ENCODE measurements around the gene UBE3C. TPM values are rescaled to one million over a fixed set of nuclear protein-coding genes. Genes with fewer than 3 reads are reported as not detected.
"Not testable (repeated sequence)": the region's sequence is repeated elsewhere in the genome, so short reads cannot be mapped to it uniquely, and the experiment has no call there.

The UBE3C gene
- total RNA-seq, 2 donors from 2014 or later: 58.8 to 75.9 TPM

DNA sequence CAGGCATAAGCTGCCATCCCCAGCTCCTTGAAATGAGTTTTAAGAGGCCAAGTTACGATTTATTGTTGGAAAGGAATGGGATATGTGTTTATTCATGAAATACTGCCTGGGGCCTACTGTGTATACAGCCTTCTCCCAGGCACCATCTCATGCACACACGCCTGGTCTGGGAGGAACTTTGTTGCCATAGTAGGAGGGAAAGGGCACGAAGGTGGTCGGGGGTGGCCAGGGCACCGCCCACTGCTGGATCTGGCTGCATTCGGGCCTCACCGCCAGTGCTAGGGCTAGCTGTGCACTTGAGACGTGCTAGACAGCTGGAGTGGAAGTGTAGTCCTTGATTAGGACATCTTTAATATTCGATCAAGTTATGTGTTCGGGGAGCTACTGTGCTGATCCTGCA is 84.0 kb downstream of the UBE3C start:
- H3K4me3 Mint-ChIP-seq: no peak overlapping the region
- H3K9me3 Mint-ChIP-seq: no peaks in the 10 kb centered on the region
- H3K4me1 Mint-ChIP-seq: peaks cover 4% of the 10 kb centered on the region
- ATAC-seq (replicated peaks): no peak
- H3K27me3 Mint-ChIP-seq: no peaks in the 10 kb centered on the region
- H3K27ac Mint-ChIP-seq: no peak overlapping the region
- peaks cover 100% of the 10 kb centered on the region for H3K36me3 Mint-ChIP-seq (ENCODE audit: low read depth)

- no peak overlapping the region for H3K27ac Mint-ChIP-seq
- no peak for ATAC-seq (replicated peaks)
- no peaks in the 10 kb centered on the region for H3K9me3 Mint-ChIP-seq
- peaks cover 4% of the 10 kb centered on the region for H3K4me1 Mint-ChIP-seq
- no peaks in the 10 kb centered on the region for H3K27me3 Mint-ChIP-seq
- no peak overlapping the region for H3K4me3 Mint-ChIP-seq
- peaks cover 97% of the 10 kb centered on the region for H3K36me3 Mint-ChIP-seq (ENCODE audit: low read depth)
These were observed 85.9 kb downstream of the UBE3C start for GRCh38 chr7:157224627-157225026.

- Mint-ChIP-seq H3K9me3 (no peaks in the 10 kb centered on the region), H3K36me3 (ENCODE audit: low read depth) (peaks cover 95% of the 10 kb centered on the region), H3K27ac (no peak overlapping the region), H3K4me3 (no peak overlapping the region), H3K27me3 (no peaks in the 10 kb centered on the region), H3K4me1 (peaks cover 7% of the 10 kb centered on the region)
- ATAC-seq (replicated peaks): peak; percentile 48
These were observed 90.2 kb downstream of the UBE3C start for GRCh38 chr7:157228864-157229422.

GRCh38 chr7:157233677-157234076 is 95.0 kb downstream of the UBE3C start:
- Mint-ChIP-seq H3K36me3 (ENCODE audit: low read depth) (peaks cover 91% of the 10 kb centered on the region), H3K9me3 (no peaks in the 10 kb centered on the region), H3K27me3 (no peaks in the 10 kb centered on the region), H3K4me1 (peaks cover 9% of the 10 kb centered on the region), H3K4me3 (no peak overlapping the region), H3K27ac (peak overlapping the region; percentile 31)
- ATAC-seq (replicated peaks): peak; percentile 26

GRCh38 chr7:157234271-157234670 is 95.5 kb downstream of the UBE3C start:
- Mint-ChIP-seq H3K27me3 (no peaks in the 10 kb centered on the region), H3K27ac (peak overlapping the region; percentile 31), H3K9me3 (no peaks in the 10 kb centered on the region), H3K4me3 (no peak overlapping the region), H3K4me1 (peaks cover 9% of the 10 kb centered on the region), H3K36me3 (ENCODE audit: low read depth) (peaks cover 88% of the 10 kb centered on the region)
- no peak for ATAC-seq (replicated peaks)

DNA sequence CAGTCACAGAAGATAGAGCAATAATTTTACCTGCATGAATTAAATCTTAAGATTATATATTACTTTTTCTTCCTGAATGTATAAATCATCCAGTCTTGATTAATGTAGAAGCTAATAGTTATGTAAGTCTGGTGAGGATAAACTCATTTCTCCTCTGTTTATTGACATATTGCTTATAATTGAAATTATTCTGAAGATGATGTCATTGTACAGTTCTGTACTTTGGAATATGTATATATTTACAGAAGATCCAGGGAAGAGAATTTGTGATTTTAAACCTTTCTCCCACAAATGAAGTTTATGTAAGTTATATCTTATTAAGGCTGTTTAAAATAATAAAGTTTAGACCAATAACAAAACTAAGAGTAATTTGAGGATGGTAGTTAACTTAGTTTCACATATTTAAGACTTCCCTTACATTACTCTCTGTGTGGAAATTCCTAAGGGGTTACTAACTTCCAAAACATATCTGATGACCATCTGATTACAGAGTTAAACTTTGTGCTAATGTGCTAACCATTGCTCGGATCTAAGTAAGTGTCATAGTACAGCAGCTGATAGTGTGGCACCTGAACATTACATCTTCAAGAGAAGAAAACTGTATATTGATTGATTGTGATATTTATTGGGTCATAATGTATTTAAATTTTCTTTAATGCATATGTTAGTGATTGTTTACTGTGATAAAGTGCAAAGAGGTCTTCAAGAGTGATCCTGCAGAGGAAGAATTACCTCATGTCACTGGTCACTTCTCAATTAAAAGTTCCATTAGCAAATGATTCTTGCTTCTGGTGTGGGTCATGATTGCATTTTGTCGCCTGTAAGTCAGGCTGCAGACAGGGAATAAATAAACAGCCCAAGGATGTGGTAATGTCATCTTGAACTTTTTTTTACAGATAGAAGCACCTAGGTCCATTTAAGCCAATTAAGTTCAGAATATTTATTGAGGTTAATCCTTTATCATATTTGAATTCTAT is 96.9 kb downstream of the UBE3C start:
- H3K4me1 Mint-ChIP-seq: peaks cover 14% of the 10 kb centered on the region
- H3K36me3 Mint-ChIP-seq (ENCODE audit: low read depth): peaks cover 83% of the 10 kb centered on the region
- H3K27ac Mint-ChIP-seq: no peak overlapping the region
- ATAC-seq (replicated peaks): no peak
- no peaks in the 10 kb centered on the region for H3K27me3 Mint-ChIP-seq
- no peak overlapping the region for H3K4me3 Mint-ChIP-seq
- no peaks in the 10 kb centered on the region for H3K9me3 Mint-ChIP-seq

- Mint-ChIP-seq H3K27me3 (no peaks in the 10 kb centered on the region), H3K4me3 (no peak overlapping the region), H3K27ac (peak overlapping the region; percentile 32), H3K36me3 (ENCODE audit: low read depth) (peaks cover 75% of the 10 kb centered on the region), H3K4me1 (peaks cover 15% of the 10 kb centered on the region), H3K9me3 (no peaks in the 10 kb centered on the region)
- ATAC-seq (replicated peaks): no peak
These were observed 99.4 kb downstream of the UBE3C start for GRCh38 chr7:157238087-157238486.

GRCh38 chr7:157239571-157240270 is 101.0 kb downstream of the UBE3C start:
- no peak for ATAC-seq (replicated peaks)
- H3K27ac Mint-ChIP-seq: no peak overlapping the region
- H3K4me3 Mint-ChIP-seq: no peak overlapping the region

DNA sequence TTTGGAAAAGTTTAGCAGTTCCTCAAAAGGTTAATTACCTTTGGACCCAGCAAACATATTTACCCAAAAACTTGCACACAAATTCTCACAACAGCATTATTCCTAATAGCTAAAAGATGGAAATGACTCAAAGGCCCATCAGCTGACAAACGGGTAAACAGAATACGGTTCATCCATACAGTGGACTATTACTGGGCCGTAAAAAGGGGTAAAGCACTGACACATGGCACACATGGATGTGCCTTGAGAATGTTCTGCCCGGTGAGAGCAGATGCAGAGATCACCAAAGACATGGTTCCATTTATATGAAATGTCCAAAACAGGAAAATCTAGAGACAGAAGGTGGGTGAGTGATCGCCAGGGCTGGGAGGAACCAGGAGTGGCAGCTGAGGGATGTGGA is 102.9 kb downstream of the UBE3C start:
- peak overlapping the region; percentile 69 for H3K27ac Mint-ChIP-seq
- H3K27me3 Mint-ChIP-seq: no peaks in the 10 kb centered on the region
- ATAC-seq (replicated peaks): no peak
- H3K4me1 Mint-ChIP-seq: peaks cover 6% of the 10 kb centered on the region
- H3K9me3 Mint-ChIP-seq: no peaks in the 10 kb centered on the region
- peaks cover 44% of the 10 kb centered on the region for H3K36me3 Mint-ChIP-seq (ENCODE audit: low read depth)
- H3K4me3 Mint-ChIP-seq: no peak overlapping the region

More at GRCh38 chr7:157239571-157240270, 101.0 kb downstream of the UBE3C start:
- Mint-ChIP-seq H3K9me3 (no peaks in the 10 kb centered on the region), H3K36me3 (ENCODE audit: low read depth) (peaks cover 64% of the 10 kb centered on the region), H3K4me1 (peaks cover 6% of the 10 kb centered on the region), H3K27me3 (no peaks in the 10 kb centered on the region)

DNA sequence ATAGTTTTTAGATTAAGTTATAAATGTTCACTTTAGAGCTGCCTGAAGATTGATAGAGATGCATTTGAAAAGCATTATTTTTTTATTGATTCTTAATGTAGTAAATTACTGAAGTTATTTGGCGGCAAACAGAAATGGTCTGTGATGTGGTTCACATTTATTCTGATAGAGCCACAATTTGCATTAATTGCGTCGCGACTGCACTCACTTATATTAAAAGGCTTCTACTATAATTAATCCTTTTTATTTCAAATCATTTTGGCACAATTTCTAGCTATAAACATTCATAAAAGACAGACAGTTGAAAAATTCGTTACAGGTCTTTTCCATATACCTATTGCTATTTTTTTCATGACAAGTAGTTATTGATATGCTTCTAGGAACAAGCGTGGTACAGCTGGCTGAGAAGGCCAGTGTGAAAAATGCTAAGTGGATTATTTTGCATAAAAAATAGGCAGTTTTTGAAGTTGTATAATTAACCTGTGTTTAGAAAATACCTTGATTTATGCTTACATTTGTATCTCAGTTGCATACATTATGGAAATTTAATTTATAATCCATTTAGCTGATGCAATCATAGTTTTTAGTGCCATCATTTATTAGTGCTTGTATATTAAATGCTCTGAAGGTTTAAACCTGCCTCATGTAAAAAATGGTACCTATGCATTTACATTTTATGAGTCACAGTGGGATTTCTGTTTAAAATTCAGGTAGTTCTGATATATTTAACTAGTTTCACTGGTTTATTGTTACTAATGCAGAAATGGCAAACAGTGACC is 106.0 kb downstream of the UBE3C start:
- no peak for ATAC-seq (replicated peaks)
- peaks cover 46% of the 10 kb centered on the region for H3K36me3 Mint-ChIP-seq (ENCODE audit: low read depth)
- H3K4me3 Mint-ChIP-seq: no peak overlapping the region
- peaks cover 6% of the 10 kb centered on the region for H3K4me1 Mint-ChIP-seq
- no peaks in the 10 kb centered on the region for H3K27me3 Mint-ChIP-seq
- H3K27ac Mint-ChIP-seq: no peak overlapping the region
- H3K9me3 Mint-ChIP-seq: no peaks in the 10 kb centered on the region

DNA sequence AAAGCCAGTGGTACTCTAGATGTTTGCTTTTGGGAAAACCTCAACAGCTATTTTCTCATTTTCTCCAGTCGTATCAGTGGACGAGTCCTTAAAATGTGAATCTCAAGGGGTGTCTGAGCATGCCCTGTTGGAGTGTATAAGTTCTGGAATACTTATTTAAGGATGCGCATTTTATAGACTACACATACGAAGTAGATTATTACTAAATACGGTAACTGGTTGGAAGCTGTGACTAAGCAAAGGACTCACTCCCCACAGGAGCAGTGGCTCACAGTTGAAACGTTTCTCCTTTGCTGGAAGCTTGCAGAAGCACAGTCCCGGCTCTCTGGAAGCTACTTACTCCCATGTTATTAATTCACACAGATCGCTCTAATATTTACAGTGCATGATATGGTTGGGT is 107.3 kb downstream of the UBE3C start:
- Mint-ChIP-seq H3K27me3 (no peaks in the 10 kb centered on the region), H3K9me3 (no peaks in the 10 kb centered on the region), H3K27ac (peak overlapping the region; percentile 47), H3K4me1 (no peaks in the 10 kb centered on the region), H3K36me3 (ENCODE audit: low read depth) (peaks cover 50% of the 10 kb centered on the region), H3K4me3 (no peak overlapping the region)
- ATAC-seq (replicated peaks): no peak

GRCh38 chr7:157248659-157249058 is 109.9 kb downstream of the UBE3C start:
- H3K27ac Mint-ChIP-seq: no peak overlapping the region
- peaks cover 49% of the 10 kb centered on the region for H3K36me3 Mint-ChIP-seq (ENCODE audit: low read depth)
- ATAC-seq (replicated peaks): no peak
- H3K4me3 Mint-ChIP-seq: no peak overlapping the region
- H3K9me3 Mint-ChIP-seq: no peaks in the 10 kb centered on the region
- H3K4me1 Mint-ChIP-seq: no peaks in the 10 kb centered on the region
- no peaks in the 10 kb centered on the region for H3K27me3 Mint-ChIP-seq

DNA sequence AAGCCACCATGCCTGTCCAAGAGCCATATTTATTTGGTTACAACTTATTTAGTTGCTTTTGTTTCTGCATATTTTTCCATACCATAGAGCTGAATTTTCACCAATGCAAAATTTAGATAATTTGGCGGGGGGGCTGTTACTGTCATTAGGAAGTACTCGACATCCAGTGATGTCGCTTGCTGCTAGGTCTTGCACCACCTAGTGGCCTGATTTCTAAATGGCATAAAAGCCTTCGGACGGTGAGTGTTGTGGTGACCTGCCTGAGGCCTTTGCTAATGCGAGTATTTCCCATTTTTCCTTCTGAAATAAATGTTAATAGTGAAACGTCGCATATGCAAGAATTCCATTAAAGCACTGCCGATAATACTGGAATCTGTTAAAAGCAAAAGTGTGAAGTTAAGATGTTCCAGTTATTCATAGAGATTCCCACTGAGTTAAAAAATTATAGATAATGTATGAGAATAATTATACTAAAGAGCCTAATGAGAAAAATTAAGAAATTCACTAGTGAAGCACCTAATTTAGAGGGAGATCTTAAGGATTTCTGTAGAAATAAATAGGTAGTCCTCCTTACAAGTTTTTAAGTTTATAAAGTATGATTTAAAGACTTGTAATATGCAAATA is 112.0 kb downstream of the UBE3C start:
- ATAC-seq (replicated peaks): peak; percentile 67
- H3K9me3 Mint-ChIP-seq: no peaks in the 10 kb centered on the region
- no peaks in the 10 kb centered on the region for H3K4me1 Mint-ChIP-seq
- H3K27me3 Mint-ChIP-seq: no peaks in the 10 kb centered on the region
- no peak overlapping the region for H3K27ac Mint-ChIP-seq
- H3K36me3 Mint-ChIP-seq (ENCODE audit: low read depth): peaks cover 65% of the 10 kb centered on the region
- no peak overlapping the region for H3K4me3 Mint-ChIP-seq

DNA sequence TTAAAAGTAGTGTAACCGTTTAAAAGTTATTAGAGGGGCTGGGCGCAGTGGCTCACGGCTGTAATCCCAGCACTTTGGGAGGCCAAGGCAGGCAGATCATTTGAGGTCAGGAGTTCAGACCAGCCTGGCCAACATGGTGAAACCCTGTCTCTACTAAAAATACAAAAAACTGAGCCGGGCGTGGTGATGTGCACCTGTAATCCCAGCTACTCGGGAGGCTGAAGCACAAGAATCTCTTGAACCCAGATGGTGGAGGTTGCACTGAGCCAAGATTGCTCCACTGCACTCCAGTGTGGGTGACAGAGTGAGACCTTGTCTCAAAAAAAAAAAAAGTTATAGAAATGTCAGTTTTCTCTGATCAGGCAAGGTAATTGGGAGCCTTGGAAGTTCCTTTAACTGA is 113.1 kb downstream of the UBE3C start:
- not testable (repeated sequence) for H3K4me1 Mint-ChIP-seq; H3K27me3 Mint-ChIP-seq; ATAC-seq (replicated peaks); H3K9me3 Mint-ChIP-seq; H3K4me3 Mint-ChIP-seq; H3K27ac Mint-ChIP-seq
- H3K36me3 Mint-ChIP-seq (ENCODE audit: low read depth): peaks cover 74% of the 10 kb centered on the region
